ENCODE results near the gene THADA.
"Not testable (repeated sequence)": the region's sequence is repeated elsewhere in the genome, so short reads cannot be mapped to it uniquely, and the experiment has no call there.

The THADA gene

GRCh38 chr2:43454791-43455190 is 141.0 kb downstream of the THADA start:
- no peak overlapping the region for H3K4me3 ChIP-seq
- no peaks in the 10 kb centered on the region for H4K20me1 ChIP-seq
- peaks cover 0 to 33% (median 17%) of the 10 kb centered on the region in 11 experiments; a peak in 12 of 22 replicates for H3K36me3 ChIP-seq
- H3K27me3 ChIP-seq, result no peaks in the 10 kb centered on the region
- H3K4me1 ChIP-seq, result peaks cover 0 to 74% (median 11%) of the 10 kb centered on the region in 10 experiments; a peak in 10 of 20 replicates
- H3K9ac ChIP-seq, result no peak overlapping the region
- H3K4me2 ChIP-seq, result peak overlapping the region in 3 of 11 experiments; percentile 47 to 66 (median 61); a peak in 4 of 22 replicates
- no peak for TF ChIP-seq Cebpa-rat (IDR thresholded peaks at IDR 0.05)
- H3K27ac ChIP-seq, result no peak overlapping the region
- peaks cover 7 to 21% (median 15%) of the 10 kb centered on the region in 11 experiments; a peak in 20 of 22 replicates for H3K9me3 ChIP-seq (replicated peaks in 1 of 11)

- Histone ChIP-seq H3K4me1 (peaks cover 0 to 71% (median 7%) of the 10 kb centered on the region in 10 experiments; a peak in 10 of 20 replicates), H4K20me1 (no peaks in the 10 kb centered on the region), H3K9ac (no peak overlapping the region), H3K4me2 (no peak overlapping the region), H3K27me3 (no peaks in the 10 kb centered on the region), H3K36me3 (peaks cover 0 to 35% (median 17%) of the 10 kb centered on the region in 11 experiments; a peak in 12 of 22 replicates), H3K27ac (no peak overlapping the region), H3K4me3 (no peak overlapping the region), H3K9me3 (replicated peaks in 1 of 11) (peaks cover 7 to 28% (median 18%) of the 10 kb centered on the region in 11 experiments; a peak in 20 of 22 replicates)
- no peak for TF ChIP-seq Cebpa-rat (IDR thresholded peaks at IDR 0.05)
Measured at GRCh38 chr2:43453179-43454170, 142.4 kb downstream of the THADA start.

- peaks cover 0 to 60% (median 5%) of the 10 kb centered on the region in 10 experiments; a peak in 10 of 20 replicates for H3K4me1 ChIP-seq
- no peak overlapping the region for H3K4me3 ChIP-seq
- H3K4me2 ChIP-seq, result peak overlapping the region in 1 of 11 experiments; percentile 13; a peak in 1 of 22 replicates
- H3K36me3 ChIP-seq, result peaks cover 0 to 38% (median 22%) of the 10 kb centered on the region in 11 experiments; a peak in 15 of 22 replicates
- H4K20me1 ChIP-seq, result no peaks in the 10 kb centered on the region
- H3K27me3 ChIP-seq, result no peaks in the 10 kb centered on the region
- TF ChIP-seq Cebpa-rat (IDR thresholded peaks at IDR 0.05), result no peak
- H3K27ac ChIP-seq, result no peak overlapping the region
- H3K9ac ChIP-seq, result no peak overlapping the region
- H3K9me3 ChIP-seq (replicated peaks in 1 of 11), result peaks cover 7 to 32% (median 18%) of the 10 kb centered on the region in 11 experiments; a peak in 20 of 22 replicates
Measured at GRCh38 chr2:43452318-43452731, 143.5 kb downstream of the THADA start.

- peaks cover 0 to 55% (median 36%) of the 10 kb centered on the region in 11 experiments; a peak in 19 of 22 replicates for H3K36me3 ChIP-seq
- peaks cover under 1 to 52% (median 5%) of the 10 kb centered on the region in 10 experiments; a peak in 14 of 20 replicates for H3K4me1 ChIP-seq
- TF ChIP-seq Cebpa-rat (IDR thresholded peaks at IDR 0.05), result no peak
- no peak overlapping the region for H3K4me2 ChIP-seq
- H3K4me3 ChIP-seq, result no peak overlapping the region
- H4K20me1 ChIP-seq, result no peaks in the 10 kb centered on the region
- no peak overlapping the region for H3K9ac ChIP-seq
- peaks cover 7 to 36% (median 19%) of the 10 kb centered on the region in 11 experiments; a peak in 20 of 22 replicates for H3K9me3 ChIP-seq (replicated peaks in 1 of 11)
- no peaks in the 10 kb centered on the region for H3K27me3 ChIP-seq
- no peak overlapping the region for H3K27ac ChIP-seq
Measured at GRCh38 chr2:43450617-43451016, 145.2 kb downstream of the THADA start.

GRCh38 chr2:43448822-43449110 is 147.1 kb downstream of the THADA start:
- TF ChIP-seq Cebpa-rat (IDR thresholded peaks at IDR 0.05), result no peak
- H3K36me3 ChIP-seq, result peaks cover 0 to 59% (median 36%) of the 10 kb centered on the region in 11 experiments; a peak in 19 of 22 replicates
- no peak overlapping the region for H3K27ac ChIP-seq
- H3K4me3 ChIP-seq, result no peak overlapping the region
- peaks cover 7 to 52% (median 10%) of the 10 kb centered on the region in 10 experiments; a peak in 14 of 20 replicates for H3K4me1 ChIP-seq
- no peaks in the 10 kb centered on the region for H4K20me1 ChIP-seq
- H3K4me2 ChIP-seq, result no peak overlapping the region
- H3K9ac ChIP-seq, result no peak overlapping the region
- no peaks in the 10 kb centered on the region for H3K27me3 ChIP-seq
- H3K9me3 ChIP-seq (replicated peaks in 1 of 11), result peaks cover 7 to 36% (median 19%) of the 10 kb centered on the region in 11 experiments; a peak in 20 of 22 replicates

GRCh38 chr2:43448011-43448821 is 147.6 kb downstream of the THADA start:
- Histone ChIP-seq H3K9ac (no peak overlapping the region), H3K9me3 (replicated peaks in 1 of 11) (peaks cover 7 to 36% (median 19%) of the 10 kb centered on the region in 11 experiments; a peak in 20 of 22 replicates), H4K20me1 (no peaks in the 10 kb centered on the region), H3K27me3 (no peaks in the 10 kb centered on the region), H3K4me2 (no peak overlapping the region), H3K27ac (no peak overlapping the region), H3K36me3 (peaks cover 0 to 59% (median 35%) of the 10 kb centered on the region in 11 experiments; a peak in 19 of 22 replicates), H3K4me1 (peaks cover 7 to 53% (median 10%) of the 10 kb centered on the region in 10 experiments; a peak in 14 of 20 replicates), H3K4me3 (no peak overlapping the region)
- TF ChIP-seq Cebpa-rat (IDR thresholded peaks at IDR 0.05), result no peak

- Histone ChIP-seq H3K4me1 (peaks cover 7 to 50% (median 10%) of the 10 kb centered on the region in 10 experiments; a peak in 14 of 20 replicates), H3K36me3 (peaks cover 0 to 66% (median 29%) of the 10 kb centered on the region in 11 experiments; a peak in 19 of 22 replicates), H3K9me3 (replicated peaks in 1 of 11) (peaks cover 7 to 35% (median 18%) of the 10 kb centered on the region in 11 experiments; a peak in 20 of 22 replicates)
- H3K27ac ChIP-seq, H3K9ac ChIP-seq, H3K27me3 ChIP-seq, H4K20me1 ChIP-seq, H3K4me3 ChIP-seq, H3K4me2 ChIP-seq: not testable (repeated sequence)
Measured at GRCh38 chr2:43446755-43447154, 149.1 kb downstream of the THADA start.

GRCh38 chr2:43445781-43446180 is 150.1 kb downstream of the THADA start:
- peak overlapping the region in 5 of 11 experiments; percentile 20 to 57 (median 45); a peak in 8 of 22 replicates for H3K27ac ChIP-seq
- peak overlapping the region in 9 of 11 experiments; percentile 8 to 71 (median 22); a peak in 12 of 22 replicates for H3K4me2 ChIP-seq
- no peaks in the 10 kb centered on the region for H4K20me1 ChIP-seq

More at GRCh38 chr2:43445781-43446180, 150.1 kb downstream of the THADA start:
- peaks cover 7 to 50% (median 10%) of the 10 kb centered on the region in 10 experiments; a peak in 14 of 20 replicates for H3K4me1 ChIP-seq
- TF ChIP-seq Cebpa-rat (IDR thresholded peaks at IDR 0.05), result no peak
- H3K27me3 ChIP-seq, result no peaks in the 10 kb centered on the region
- H3K9ac ChIP-seq, result peak overlapping the region in 1 of 11 experiments; percentile 4; a peak in 1 of 22 replicates
- peaks cover 0 to 59% (median 25%) of the 10 kb centered on the region in 11 experiments; a peak in 19 of 22 replicates for H3K36me3 ChIP-seq
- H3K9me3 ChIP-seq (replicated peaks in 1 of 11), result peaks cover 3 to 25% (median 11%) of the 10 kb centered on the region in 11 experiments; a peak in 20 of 22 replicates
- H3K4me3 ChIP-seq, result no peak overlapping the region
